SK-N-SH treated with all-trans-retinoic acid at 6 μM for 48 hours (cell line): ENCODE measurements around the gene PTPN13.

Experiments used
- RARB ChIP-seq: fragments of 250-450 bp; sonication (Bioruptor Pico); IDR thresholded peaks from 2 replicates; pipeline ENCODE4 v1.8.0; 2021; ENCODE audit warnings: mild to moderate bottlenecking, moderate library complexity
- TCF4 ChIP-seq: fragments of 250-450 bp; sonication (Bioruptor Pico); IDR thresholded peaks from 2 replicates; pipeline ENCODE4 v1.8.0; 2021; ENCODE audit warnings: mild to moderate bottlenecking, moderate library complexity, borderline replicate concordance
- ZFP3 ChIP-seq: fragments of 250-450 bp; sonication (Bioruptor Pico); IDR thresholded peaks from 2 replicates; pipeline ENCODE4 v1.5.0; 2020; ENCODE audit warnings: mild to moderate bottlenecking, moderate library complexity
- ZNF70 ChIP-seq: fragments of 450-650 bp; formaldehyde crosslinking; IDR thresholded peaks from 2 replicates; pipeline ENCODE4 v1.5.0; 2020; ENCODE audit warnings: mild to moderate bottlenecking, moderate library complexity

GRCh38 chr4:86594559-86595425, 677 bp downstream of the PTPN13 start:
- TF ChIP-seq ZFP3 (CRISPR knock-in tag) (peak; percentile 51; the same call in 1 of the 2 replicates), RARB (CRISPR knock-in tag) (no peak), ZNF70 (CRISPR knock-in tag) (no peak), TCF4 (peak; percentile 37; the same call in 1 of the 2 replicates)
